Transverse colon (tissue), 3 donors: ENCODE measurements around the gene SH3BP5.

Experiments
- CTCF ChIP-seq, 5 experiments: fragments of 200-600 bp in 3 of 5; fragments of 450-650 bp in 2 of 5; sonication (generic) in 3 of 5; IDR thresholded peaks; 1 replicate in 2 of 5; 2 replicates in 3 of 5; pipeline ENCODE4 v1.5.1; 2016 to 2017; ENCODE audit warnings: antibody characterized with exemption in 5 of 5, inconsistent platforms in 3 of 5, mild to moderate bottlenecking in 2 of 5, moderate library complexity in 1 of 5
- POLR2A ChIP-seq: fragments of 450-650 bp; IDR thresholded peaks from one replicate; pipeline ENCODE4 v1.6.1; 2016; ENCODE audit warnings: antibody characterized with exemption, mild to moderate bottlenecking, moderate library complexity

GRCh38 chr3:15273227-15273626 is 59.2 kb downstream of the SH3BP5 start:
- TF ChIP-seq CTCF (IDR thresholded peaks at IDR 0.05) (no peak), POLR2A (no peak)
